ENCODE results near the gene WIPF3.

WIPF3 gene

GRCh38 chr7:29853072-29853471 is 46.8 kb downstream of the WIPF3 start:
- no peak for TF ChIP-seq CTCF (IDR thresholded peaks at IDR 0.05; ENCODE audit: low read depth, low read length, missing control alignments)
- DNase-seq (ENCODE audit: extremely low read depth, low read depth): no peak
- H3K4me3 ChIP-seq (replicated peaks; ENCODE audit: low read depth, low read length): no peak overlapping the region

GRCh38 chr7:29853789-29854188 is 47.5 kb downstream of the WIPF3 start:
- H3K4me3 ChIP-seq (replicated peaks; ENCODE audit: low read depth, low read length): no peak overlapping the region
- no peak for TF ChIP-seq CTCF (IDR thresholded peaks at IDR 0.05; ENCODE audit: low read depth, low read length, missing control alignments)
- no peak for DNase-seq (ENCODE audit: extremely low read depth, low read depth)

GRCh38 chr7:29854257-29854938 is 48.1 kb downstream of the WIPF3 start:
- TF ChIP-seq CTCF (IDR thresholded peaks at IDR 0.05; ENCODE audit: low read depth, low read length, missing control alignments): no peak
- no peak for DNase-seq (ENCODE audit: extremely low read depth, low read depth)

GRCh38 chr7:29857654-29858053 is 51.3 kb downstream of the WIPF3 start:
- TF ChIP-seq CTCF (IDR thresholded peaks at IDR 0.05; ENCODE audit: low read depth, low read length, missing control alignments): no peak
- no peak for DNase-seq (ENCODE audit: extremely low read depth, low read depth)
- H3K4me3 ChIP-seq (replicated peaks; ENCODE audit: low read depth, low read length): no peak overlapping the region

More at GRCh38 chr7:29854257-29854938, 48.1 kb downstream of the WIPF3 start:
- H3K4me3 ChIP-seq (replicated peaks; ENCODE audit: low read depth, low read length): no peak overlapping the region

- no peak overlapping the region for H3K4me3 ChIP-seq (replicated peaks; ENCODE audit: low read depth, low read length)
- no peak for TF ChIP-seq CTCF (IDR thresholded peaks at IDR 0.05; ENCODE audit: low read depth, low read length, missing control alignments)
- no peak for DNase-seq (ENCODE audit: extremely low read depth, low read depth)
Measured at GRCh38 chr7:29858191-29858951, 52.1 kb downstream of the WIPF3 start.

GRCh38 chr7:29859104-29859503 is 52.8 kb downstream of the WIPF3 start:
- no peak for DNase-seq (ENCODE audit: extremely low read depth, low read depth)
- no peak overlapping the region for H3K4me3 ChIP-seq (replicated peaks; ENCODE audit: low read depth, low read length)
- TF ChIP-seq CTCF (IDR thresholded peaks at IDR 0.05; ENCODE audit: low read depth, low read length, missing control alignments): no peak
